GM10266 (cell line): ENCODE measurements around the gene ACTRT2.

Source experiments
- DNase-seq: peaks from one replicate; pipeline ENCODE4 v3.0.0; 2012; ENCODE audit errors: extremely low spot score
- TF ChIP-seq, protein P1 (sequence below): IDR thresholded peaks from 2 replicates; pipeline ENCODE4 v1.5.1; 2012; ENCODE audit warnings: mild to moderate bottlenecking, low read depth; ENCODE audit not compliant: control insufficient read depth, insufficient read depth; ENCODE audit errors: missing control alignments

ACTRT2 gene

DNA sequence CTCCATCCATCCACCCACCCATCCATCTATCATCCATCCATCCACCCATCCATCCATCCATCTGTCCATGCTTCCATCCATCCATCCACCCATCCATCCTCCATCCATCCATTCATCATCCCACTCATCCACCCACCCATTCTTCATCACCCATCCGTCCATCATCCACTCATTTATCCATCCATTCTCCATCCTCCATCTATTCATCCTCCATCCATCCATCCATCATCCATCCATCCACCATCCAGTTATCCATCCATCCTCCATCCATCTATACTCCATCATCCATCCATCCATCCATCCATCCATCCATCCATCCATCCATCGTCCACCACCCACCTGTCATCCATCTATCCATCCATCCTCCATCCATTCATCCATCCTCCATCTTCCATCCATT is 32.1 kb upstream of the ACTRT2 start:
- TF ChIP-seq, protein P1, sequence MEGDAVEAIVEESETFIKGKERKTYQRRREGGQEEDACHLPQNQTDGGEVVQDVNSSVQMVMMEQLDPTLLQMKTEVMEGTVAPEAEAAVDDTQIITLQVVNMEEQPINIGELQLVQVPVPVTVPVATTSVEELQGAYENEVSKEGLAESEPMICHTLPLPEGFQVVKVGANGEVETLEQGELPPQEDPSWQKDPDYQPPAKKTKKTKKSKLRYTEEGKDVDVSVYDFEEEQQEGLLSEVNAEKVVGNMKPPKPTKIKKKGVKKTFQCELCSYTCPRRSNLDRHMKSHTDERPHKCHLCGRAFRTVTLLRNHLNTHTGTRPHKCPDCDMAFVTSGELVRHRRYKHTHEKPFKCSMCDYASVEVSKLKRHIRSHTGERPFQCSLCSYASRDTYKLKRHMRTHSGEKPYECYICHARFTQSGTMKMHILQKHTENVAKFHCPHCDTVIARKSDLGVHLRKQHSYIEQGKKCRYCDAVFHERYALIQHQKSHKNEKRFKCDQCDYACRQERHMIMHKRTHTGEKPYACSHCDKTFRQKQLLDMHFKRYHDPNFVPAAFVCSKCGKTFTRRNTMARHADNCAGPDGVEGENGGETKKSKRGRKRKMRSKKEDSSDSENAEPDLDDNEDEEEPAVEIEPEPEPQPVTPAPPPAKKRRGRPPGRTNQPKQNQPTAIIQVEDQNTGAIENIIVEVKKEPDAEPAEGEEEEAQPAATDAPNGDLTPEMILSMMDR = no peak
- DNase-seq = no peak

GRCh38 chr1:2989976-2990375 is 31.3 kb upstream of the ACTRT2 start:
- DNase-seq = no peak
- TF ChIP-seq, protein P1 = no peak

- no peak for DNase-seq
- TF ChIP-seq, protein P1 = no peak
These were observed 30.7 kb upstream of the ACTRT2 start for GRCh38 chr1:2990376-2991115.

- DNase-seq = no peak
- TF ChIP-seq, protein P1 = no peak
These were observed 29.3 kb upstream of the ACTRT2 start for GRCh38 chr1:2991753-2992495.

- DNase-seq = no peak
- TF ChIP-seq, protein P1 = no peak
These were observed 22.7 kb upstream of the ACTRT2 start for GRCh38 chr1:2998503-2999100.

DNA sequence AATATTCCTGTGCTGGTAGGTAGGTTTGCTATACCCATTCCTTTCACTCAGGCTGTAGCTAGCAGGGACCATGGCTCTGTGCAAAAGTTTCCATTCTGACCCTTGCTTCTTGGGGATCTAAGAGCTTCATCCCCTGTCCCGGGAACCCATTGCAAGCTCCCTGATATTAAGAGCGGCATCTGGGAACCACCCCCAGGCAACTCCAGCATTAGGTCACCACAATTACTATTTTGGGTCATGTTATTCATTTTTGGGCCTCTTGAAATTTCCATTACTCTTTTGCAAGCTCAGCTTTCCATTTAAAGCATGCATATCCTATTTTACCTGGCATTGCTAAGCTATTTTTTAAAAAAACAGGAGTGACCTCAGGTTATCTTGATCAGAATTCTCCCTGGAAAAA is 22.1 kb upstream of the ACTRT2 start:
- TF ChIP-seq, protein P1 = no peak
- DNase-seq = no peak
